IMR-90 (cell line): ENCODE data around the gene CABYR. TPM values are rescaled to one million over a fixed set of nuclear protein-coding genes. Genes with fewer than 3 reads are reported as not detected.

Source experiments
- ATAC-seq: fragments of 200-7000 bp; cut with Tn5 transposase; 2 replicates; pipeline ENCODE4 v1.9.1; 2020; ENCODE audit warnings: low read depth, mild to moderate bottlenecking, moderate library complexity
- BruUV-seq: library from RNA; stranded (reverse); fragments of 400-500 nt; replicated peaks from 2 replicates; lab custom pipeline; 2021; lab: Mats Ljungman, UMichigan
- CTCF ChIA-PET: fragments of 300-600 bp; formaldehyde crosslinking; extraction: SDS; loops from one replicate; lab custom pipeline; 2021; ENCODE audit warnings: antibody characterized with exemption; lab: Yijun Ruan, JAX
- POLR2A ChIA-PET: fragments of 300-600 bp; sonication (Branson Sonifier 250); formaldehyde crosslinking; loops from one replicate; lab custom pipeline; 2022; ENCODE audit warnings: antibody characterized with exemption; ENCODE audit not compliant: unreplicated experiment; lab: Charles Lee
- DNase-seq: peaks from one replicate; pipeline ENCODE4 v3.0.0; 2013
- H2AFZ ChIP-seq: replicated peaks from 2 replicates; pipeline ENCODE3; 2013; ENCODE audit warnings: low read length, mild to moderate bottlenecking; ENCODE audit not compliant: poor library complexity
- H2AK5ac ChIP-seq: 2 replicates; pipeline ENCODE4 v1.6.1; 2013; ENCODE audit warnings: low read depth, low read length, inconsistent platforms
- H2AK9ac ChIP-seq: replicated peaks from 2 replicates; pipeline ENCODE3; 2013; ENCODE audit warnings: mild to moderate bottlenecking, low read depth, low read length, moderate library complexity; ENCODE audit not compliant: poor library complexity
- H2BK120ac ChIP-seq: 2 replicates; pipeline ENCODE4 v1.6.1; 2013; ENCODE audit warnings: low read depth, low read length, inconsistent platforms
- H2BK15ac ChIP-seq: 3 replicates; pipeline ENCODE4 v1.6.1; 2013; ENCODE audit warnings: low read depth, low read length, inconsistent platforms
- H2BK20ac ChIP-seq: 2 replicates; pipeline ENCODE4 v1.6.1; 2013; ENCODE audit warnings: low read depth, mild to moderate bottlenecking, inconsistent platforms, low read length, moderate library complexity
- H2BK5ac ChIP-seq: 2 replicates; pipeline ENCODE4 v1.6.1; 2013; ENCODE audit warnings: mild to moderate bottlenecking, low read depth, low read length, inconsistent platforms; ENCODE audit not compliant: poor library complexity, severe bottlenecking
- H3K14ac ChIP-seq: replicated peaks from 2 replicates; pipeline ENCODE4 v1.6.1; 2013; ENCODE audit warnings: low read depth, low read length, inconsistent platforms
- H3K18ac ChIP-seq: 2 replicates; pipeline ENCODE4 v1.6.1; 2013; ENCODE audit warnings: low read depth, low read length, control low read depth
- H3K23ac ChIP-seq: 2 replicates; pipeline ENCODE4 v1.6.1; 2013; ENCODE audit warnings: low read depth, low read length, inconsistent platforms
- H3K27ac ChIP-seq: 2 replicates; pipeline ENCODE4 v1.5.1; 2013; ENCODE audit warnings: mild to moderate bottlenecking, control low read depth, low read length; ENCODE audit not compliant: insufficient read depth
- H3K27me3 ChIP-seq: 2 replicates; pipeline ENCODE4 v1.6.1; 2013; ENCODE audit warnings: low read length; ENCODE audit not compliant: control insufficient read depth, insufficient read depth
- H3K36me3 ChIP-seq: 2 replicates; pipeline ENCODE4 v1.6.1; 2013; ENCODE audit warnings: low read length, mixed read lengths; ENCODE audit not compliant: control insufficient read depth, insufficient read depth
- H3K4ac ChIP-seq: 2 replicates; pipeline ENCODE4 v1.6.1; 2013; ENCODE audit warnings: low read depth, low read length, inconsistent platforms
- H3K4me1 ChIP-seq: 2 replicates; pipeline ENCODE4 v1.6.1; 2013; ENCODE audit warnings: low read length, mixed read lengths; ENCODE audit not compliant: control insufficient read depth, insufficient read depth
- H3K4me2 ChIP-seq: 2 replicates; pipeline ENCODE4 v1.6.1; 2013; ENCODE audit warnings: low read depth, mild to moderate bottlenecking, control low read depth, low read length, moderate library complexity
- H3K4me3 ChIP-seq: 2 replicates; pipeline ENCODE4 v1.5.1; 2013; ENCODE audit warnings: low read depth, mild to moderate bottlenecking, control low read depth, low read length, moderate library complexity; ENCODE audit not compliant: insufficient read depth
- H3K56ac ChIP-seq: 2 replicates; pipeline ENCODE4 v1.6.1; 2013; ENCODE audit warnings: low read length, inconsistent platforms; ENCODE audit not compliant: insufficient read depth; ENCODE audit errors: extremely low read depth
- H3K79me1 ChIP-seq, 2 experiments: 2 replicates each; pipeline ENCODE4 v1.6.1; 2013; ENCODE audit warnings: low read length in 2 of 2, inconsistent platforms in 1 of 2, low read depth in 1 of 2
- H3K9ac ChIP-seq: 2 replicates; pipeline ENCODE4 v1.6.1; 2013; ENCODE audit warnings: low read depth, low read length, control low read depth
- H3K9me1 ChIP-seq: 2 replicates; pipeline ENCODE4 v1.6.1; 2013; ENCODE audit warnings: low read length, inconsistent platforms; ENCODE audit not compliant: insufficient read depth
- H3K9me3 ChIP-seq: 2 replicates; pipeline ENCODE4 v1.6.1; 2013; ENCODE audit warnings: low read length; ENCODE audit not compliant: control insufficient read depth, insufficient read depth
- H4K20me1 ChIP-seq: 2 replicates; pipeline ENCODE4 v1.6.1; 2013; ENCODE audit warnings: low read length, inconsistent platforms; ENCODE audit not compliant: insufficient read depth
- H4K5ac ChIP-seq: 2 replicates; pipeline ENCODE4 v1.6.1; 2013; ENCODE audit warnings: mild to moderate bottlenecking, low read depth, low read length, control low read depth
- H4K8ac ChIP-seq, 2 experiments: 2 replicates each; pipeline ENCODE4 v1.6.1; 2013; ENCODE audit warnings: low read depth in 2 of 2, low read length in 2 of 2, control low read depth in 1 of 2, inconsistent platforms in 1 of 2
- H4K91ac ChIP-seq: 2 replicates; pipeline ENCODE4 v1.6.1; 2013; ENCODE audit warnings: low read depth, low read length, inconsistent platforms; ENCODE audit not compliant: insufficient read depth
- CEBPB ChIP-seq: IDR thresholded peaks from 2 replicates; pipeline ENCODE4 v1.6.1; 2012; ENCODE audit warnings: low read depth, low read length, improper control_type of control experiment
- CHD1 ChIP-seq: IDR thresholded peaks from 2 replicates; pipeline ENCODE4 v1.6.1; 2012; ENCODE audit warnings: low read depth, low read length, improper control_type of control experiment
- CTCF ChIP-seq: conservative IDR thresholded peaks from 2 replicates; pipeline ENCODE4 v1.5.1; 2012; ENCODE audit warnings: mild to moderate bottlenecking, low read depth, low read length, improper control_type of control experiment
- FOS ChIP-seq: fragments of 150-350 bp; IDR thresholded peaks from 2 replicates; pipeline ENCODE4 v1.6.1; 2016; ENCODE audit warnings: low read depth, low read length
- MXI1 ChIP-seq: IDR thresholded peaks from 2 replicates; pipeline ENCODE4 v1.6.1; 2012; ENCODE audit warnings: low read depth, mild to moderate bottlenecking, low read length, moderate library complexity, borderline replicate concordance
- NFE2L2 ChIP-seq: fragments of 150-350 bp; IDR thresholded peaks from 2 replicates; pipeline ENCODE4 v1.6.1; 2016; ENCODE audit warnings: low read depth, mild to moderate bottlenecking, low read length
- POLR2A ChIP-seq: IDR thresholded peaks from 2 replicates; pipeline ENCODE4 v1.6.1; 2012; ENCODE audit warnings: mild to moderate bottlenecking, low read depth, low read length
- WGBS, 2 experiments: methylation state at CpG; one replicate each; pipeline versions ENCODE4 v1.1.5 to v1.1.7; 2013; ENCODE audit warnings: missing lambda C conversion rate in 2 of 2; ENCODE audit not compliant: insufficient read length in 1 of 2; ENCODE audit errors: extremely low coverage in 2 of 2; 5-methylcytosine and 5-hydroxymethylcytosine counted together
- dilution Hi-C: fragments of 300-500 bp; cut with HindIII; formaldehyde crosslinking; loops from one replicate; pipeline ENCODE4 v1.14.3; 2018; ENCODE audit warnings: low sequenced_read_pairs; ENCODE audit not compliant: unreplicated experiment
- in situ Hi-C: fragments of 300-500 bp; cut with MboI; formaldehyde crosslinking; loops from 3 replicates; pipeline ENCODE4 v1.14.3; 2019; ENCODE audit warnings: low sequenced_read_pairs, inconsistent platforms, mixed read lengths
- intact Hi-C: fragments of 100-400 bp; cut with micrococcal nuclease; formaldehyde crosslinking; loops from 2 replicates; pipeline ENCODE4 v1.10.0; 2022
- polyA plus RNA-seq, 3 experiments: library from polyadenylated mRNA; depleted of rRNA; stranded (reverse); fragments of >200 nt; gene quantifications; 2 replicates each; pipeline ENCODE4 v1.2.3, GENCODE V29; 2012; ENCODE audit warnings: low replicate concordance in 1 of 3
- total RNA-seq: library from RNA; depleted of rRNA; stranded (reverse); fragments of >200 nt; gene quantifications from 2 replicates; pipeline ENCODE4 v1.2.3, GENCODE V29; 2012

Gene CABYR
- total and polyA plus RNA-seq, 2 of the 4 experiments (the other 2 are of a cell fraction): 4.1 to 6.2 TPM

DNA sequence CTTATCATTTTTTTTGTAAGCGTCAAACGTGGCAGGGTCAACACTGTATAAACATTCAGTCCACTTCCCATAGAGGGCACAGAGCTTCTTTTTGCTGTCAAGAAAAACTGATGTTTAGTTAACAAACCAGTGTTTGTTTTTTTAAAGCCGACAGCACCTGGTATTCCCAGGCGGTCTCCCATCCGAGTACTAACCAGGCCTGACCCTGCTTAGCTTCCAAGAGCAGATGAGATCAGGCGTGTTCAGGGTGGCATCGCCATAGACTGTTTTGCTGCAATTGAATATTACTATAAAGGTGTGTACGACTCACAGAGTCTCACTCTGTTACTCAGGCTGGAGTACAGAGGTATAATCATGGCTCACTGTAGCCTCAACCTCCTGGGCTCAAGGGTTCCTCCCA lies 31.5 kb downstream of the CABYR start:
- DNase-seq (no peak), ATAC-seq (no peak)
- intact Hi-C loops: no loop called here
- H2BK15ac ChIP-seq: no peak overlapping the region
- H4K20me1 ChIP-seq: no peaks in the 10 kb centered on the region
- no peak overlapping the region for H3K4me2 ChIP-seq
- H3K27me3 ChIP-seq: no peaks in the 10 kb centered on the region
- H2BK20ac ChIP-seq: no peak overlapping the region
- H3K4ac ChIP-seq: no peak overlapping the region
- H3K4me1 ChIP-seq: no peaks in the 10 kb centered on the region
- H2AK9ac ChIP-seq: no peak overlapping the region
- H3K9me1 ChIP-seq: no peaks in the 10 kb centered on the region
- H3K36me3 ChIP-seq: peaks cover 13% of the 10 kb centered on the region
- no peak for TF ChIP-seq CTCF
- no peak for TF ChIP-seq CEBPB
- TF ChIP-seq NFE2L2: no peak
- no peak for TF ChIP-seq MXI1
- TF ChIP-seq CHD1: no peak
- no peak for TF ChIP-seq POLR2A
- TF ChIP-seq FOS: no peak
- no CpG with 5 or more reads among the region's 8 CpGs for WGBS, 2 experiments
- H2BK120ac ChIP-seq: no peak overlapping the region
- H3K18ac ChIP-seq: no peak overlapping the region
- dilution Hi-C loops: no loop called here
- H4K5ac ChIP-seq: no peak overlapping the region
- H3K23ac ChIP-seq: no peak overlapping the region
- H3K56ac ChIP-seq: no peak overlapping the region
- no peak overlapping the region for H2AFZ ChIP-seq
- no peak overlapping the region for H3K4me3 ChIP-seq
- H3K9ac ChIP-seq: no peak overlapping the region
- H4K91ac ChIP-seq: no peak overlapping the region
- ChIA-PET POLR2A (no interaction called here), CTCF (no interaction called here)
- H3K27ac ChIP-seq: no peak overlapping the region
- no peaks in the 10 kb centered on the region for H3K9me3 ChIP-seq
- H4K8ac ChIP-seq: no peak overlapping the region
- in situ Hi-C loops: no loop called here
- H3K79me1 ChIP-seq: no peaks in the 10 kb centered on the region
- BruUV-seq: no TSS peak
- no peak overlapping the region for H2BK5ac ChIP-seq
- no peak overlapping the region for H2AK5ac ChIP-seq
- no peak overlapping the region for H3K14ac ChIP-seq
